ENCODE measurements around the gene SELL. TPM values are rescaled to one million over a fixed set of nuclear protein-coding genes. Genes with fewer than 3 reads are reported as not detected.

Gene SELL
- total and polyA plus RNA-seq, 2 of the 8 experiments (the other 6 are each of a cell fraction or from before 2014, with no cell fraction given) = not detected

- Histone ChIP-seq H3K36me3 (ENCODE audit: control insufficient read depth in 2 of 4, insufficient read depth in 4 of 4, low read length in 3 of 4) (no peaks in the 10 kb centered on the region), H3K56ac (replicated peaks; ENCODE audit: insufficient read length, low read depth, low read length) (no peak overlapping the region), H3K27me3 (replicated peaks in 1 of 4; ENCODE audit: control insufficient read depth in 3 of 4, extremely low read depth in 1 of 4, insufficient read depth in 3 of 4, low read length in 3 of 4) (no peaks in the 10 kb centered on the region), H4K8ac (ENCODE audit: extremely low read depth, insufficient read depth, low read length) (no peak overlapping the region), H2BK120ac (replicated peaks; ENCODE audit: low read depth, low read length) (no peak overlapping the region), H2BK20ac (ENCODE audit: low read length) (no peak overlapping the region), H3K27ac (ENCODE audit: low read depth, low read length) (no peak overlapping the region), H3K79me2 (ENCODE audit: control insufficient read depth in 1 of 2, insufficient read depth in 2 of 2, low read length in 2 of 2) (no peaks in the 10 kb centered on the region), H3K4me1 (replicated peaks in 1 of 4; ENCODE audit: control insufficient read depth in 3 of 4, insufficient read depth in 4 of 4, low read length in 3 of 4) (no peaks in the 10 kb centered on the region), H2AFZ (ENCODE audit: low read length) (no peak overlapping the region), H3K18ac (ENCODE audit: extremely low read depth, low read length) (no peak overlapping the region), H3K4me3 (ENCODE audit: extremely low read depth in 1 of 4, insufficient read depth in 2 of 4, low read depth in 3 of 4, low read length in 4 of 4) (no peak overlapping the region), H2BK5ac (ENCODE audit: low read depth, low read length) (no peak overlapping the region), H4K20me1 (replicated peaks in 1 of 2; ENCODE audit: control insufficient read depth in 1 of 2, insufficient read depth in 2 of 2, low read length in 2 of 2) (no peaks in the 10 kb centered on the region), H3K23me2 (ENCODE audit: low read depth, low read length) (no peaks in the 10 kb centered on the region), H3K23ac (ENCODE audit: insufficient read length) (no peak overlapping the region), H3K9me3 (ENCODE audit: insufficient read depth in 2 of 2, low read depth in 1 of 2, low read length in 1 of 2) (no peaks in the 10 kb centered on the region), H3K4me2 (ENCODE audit: insufficient read depth in 1 of 2, low read depth in 2 of 2, low read length in 2 of 2) (no peak overlapping the region), H2AK5ac (ENCODE audit: low read depth, low read length) (no peak overlapping the region), H4K91ac (replicated peaks; ENCODE audit: insufficient read length, low read length) (no peak overlapping the region), H2BK12ac (ENCODE audit: low read depth, low read length) (no peak overlapping the region), H3K9ac (replicated peaks in 1 of 4; ENCODE audit: extremely low read depth in 1 of 4, low read depth in 3 of 4, low read length in 3 of 4) (no peak overlapping the region), H3K79me1 (ENCODE audit: low read depth, low read length) (no peaks in the 10 kb centered on the region), H3K14ac (ENCODE audit: insufficient read length) (no peak overlapping the region), H4K5ac (ENCODE audit: insufficient read length, low read depth, low read length) (no peak overlapping the region), H2BK15ac (ENCODE audit: low read length) (no peak overlapping the region), H3K4ac (replicated peaks; ENCODE audit: insufficient read length, low read depth, low read length) (no peak overlapping the region)
- TF ChIP-seq CHD1 (IDR thresholded peaks at IDR 0.05; ENCODE audit: low read depth, low read length) (no peak), SP2 (IDR thresholded peaks at IDR 0.05; ENCODE audit: low read length) (no peak), CTCF (IDR thresholded peaks at IDR 0.05; ENCODE audit: control extremely low read depth in 1 of 3, insufficient read depth in 1 of 3, low read depth in 1 of 3, low read length in 3 of 3) (no peak), ZNF274 (IDR thresholded peaks at IDR 0.05; ENCODE audit: borderline replicate concordance, extremely low read depth, low read length) (no peak), CREB1 (IDR thresholded peaks at IDR 0.05) (no peak), SIN3A (conservative IDR thresholded peaks at IDR 0.05 in 1 of 2, IDR thresholded peaks at IDR 0.05 in 1 of 2; ENCODE audit: low read depth in 1 of 2, low read length in 2 of 2) (no peak), BRCA1 (IDR thresholded peaks at IDR 0.05; ENCODE audit: low read depth, low read length) (no peak)
- 79% methylated on average over 4 of the region's 4 CpGs; no CpG with 5 or more reads in 1 of the 2 experiments for WGBS, 2 experiments (ENCODE audit: extremely low coverage in 1 of 2, insufficient coverage in 1 of 2, insufficient read length in 1 of 2, insufficient replicate concordance in 2 of 2, low coverage in 1 of 2, low lambda C conversion rate in 2 of 2, missing lambda C conversion rate in 1 of 2)
- no peak for DNase-seq (ENCODE audit: low read depth in 1 of 2, low spot score in 2 of 2)
- POLR2A ChIA-PET (ENCODE audit: partially characterized antibody) = no interaction called here
- CTCF ChIA-PET (ENCODE audit: partially characterized antibody) = no interaction called here
- no peak for FAIRE-seq
Observed at GRCh38 chr1:169650551-169650950, 60.9 kb downstream of the SELL start.

Data from H1 (cell line).